GM10847 (cell line): ENCODE data around the gene NUP58.

ENCODE experiments used
- POLR2A ChIP-seq: IDR thresholded peaks from 2 replicates; pipeline ENCODE4 v1.6.1; 2011; ENCODE audit not compliant: insufficient read length; ENCODE audit errors: extremely low read depth

NUP58 gene

GRCh38 chr13:25391932-25392331 lies 90.5 kb downstream of the NUP58 start:
- no peak for TF ChIP-seq POLR2A
